ENCODE data around the gene TMCC3. TPM values are rescaled to one million over a fixed set of nuclear protein-coding genes. Genes with fewer than 3 reads are reported as not detected.

TMCC3 gene
- total and polyA plus RNA-seq, 2 of the 13 experiments (the other 11 are each of a cell fraction or from before 2014, with no cell fraction given), result not detected

DNA sequence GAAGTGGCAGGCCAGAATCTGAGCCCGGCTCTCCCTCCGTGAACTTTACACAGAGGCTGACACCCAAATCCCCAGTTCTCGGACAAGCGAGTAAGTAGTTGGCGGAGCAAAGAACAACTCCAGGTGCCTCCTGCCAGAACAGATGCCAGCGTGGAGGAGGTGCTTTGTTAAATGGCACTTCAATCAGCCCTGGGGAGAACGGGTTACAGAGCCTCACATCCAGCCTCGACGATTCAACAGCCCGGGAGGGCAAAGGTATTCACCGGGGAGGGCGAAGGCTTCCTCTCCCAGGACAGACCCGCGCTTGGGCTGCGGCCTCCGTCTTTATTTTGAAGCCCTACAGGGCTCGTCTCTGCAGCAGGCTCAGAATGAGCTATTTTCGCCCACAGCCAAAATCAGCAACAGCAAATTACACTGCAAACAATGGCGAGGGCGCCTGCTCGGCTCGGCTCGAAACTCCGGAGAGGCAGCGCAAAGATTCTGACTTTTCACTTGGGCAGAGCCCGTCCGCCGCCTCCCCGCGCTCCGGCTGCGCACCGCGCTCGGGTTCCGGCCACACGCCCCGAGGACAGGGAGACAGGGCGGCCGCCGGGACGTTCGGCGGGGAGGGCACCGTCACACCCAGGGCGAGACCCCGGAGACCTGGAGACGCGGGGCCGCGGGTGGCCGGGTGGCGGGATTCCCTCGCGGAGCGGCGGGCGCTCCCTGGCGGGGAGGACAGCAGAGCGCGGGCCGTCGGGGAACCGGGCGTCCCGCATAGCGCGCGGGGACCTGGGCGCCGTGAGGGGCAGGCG is 811 bp downstream of the TMCC3 start (continued):
- TF ChIP-seq FOXA1 (IDR thresholded peaks at IDR 0.05) (no peak), FOXA1 (CRISPR knock-in tag; IDR thresholded peaks at IDR 0.05) (no peak), ZFP36L1 (CRISPR knock-in tag; IDR thresholded peaks at IDR 0.05) (no peak), ZNF768 (CRISPR knock-in tag; IDR thresholded peaks at IDR 0.05) (no peak), SMARCE1 (IDR thresholded peaks at IDR 0.05; ENCODE audit: borderline replicate concordance) (no peak), SP1 (IDR thresholded peaks at IDR 0.05) (no peak), SP1 (CRISPR knock-in tag; IDR thresholded peaks at IDR 0.05) (no peak), STAG1 (CRISPR knock-in tag; IDR thresholded peaks at IDR 0.05) (peak; percentile 24), ZMYM3 (CRISPR knock-in tag; IDR thresholded peaks at IDR 0.05) (no peak)
- TF ChIP-seq, protein P1, sequence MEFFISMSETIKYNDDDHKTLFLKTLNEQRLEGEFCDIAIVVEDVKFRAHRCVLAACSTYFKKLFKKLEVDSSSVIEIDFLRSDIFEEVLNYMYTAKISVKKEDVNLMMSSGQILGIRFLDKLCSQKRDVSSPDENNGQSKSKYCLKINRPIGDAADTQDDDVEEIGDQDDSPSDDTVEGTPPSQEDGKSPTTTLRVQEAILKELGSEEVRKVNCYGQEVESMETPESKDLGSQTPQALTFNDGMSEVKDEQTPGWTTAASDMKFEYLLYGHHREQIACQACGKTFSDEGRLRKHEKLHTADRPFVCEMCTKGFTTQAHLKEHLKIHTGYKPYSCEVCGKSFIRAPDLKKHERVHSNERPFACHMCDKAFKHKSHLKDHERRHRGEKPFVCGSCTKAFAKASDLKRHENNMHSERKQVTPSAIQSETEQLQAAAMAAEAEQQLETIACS (CRISPR knock-in tag; IDR thresholded peaks at IDR 0.05), result no peak
- TF ChIP-seq, protein P2, sequence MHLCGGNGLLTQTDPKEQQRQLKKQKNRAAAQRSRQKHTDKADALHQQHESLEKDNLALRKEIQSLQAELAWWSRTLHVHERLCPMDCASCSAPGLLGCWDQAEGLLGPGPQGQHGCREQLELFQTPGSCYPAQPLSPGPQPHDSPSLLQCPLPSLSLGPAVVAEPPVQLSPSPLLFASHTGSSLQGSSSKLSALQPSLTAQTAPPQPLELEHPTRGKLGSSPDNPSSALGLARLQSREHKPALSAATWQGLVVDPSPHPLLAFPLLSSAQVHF (CRISPR knock-in tag; IDR thresholded peaks at IDR 0.05), result no peak

DNA sequence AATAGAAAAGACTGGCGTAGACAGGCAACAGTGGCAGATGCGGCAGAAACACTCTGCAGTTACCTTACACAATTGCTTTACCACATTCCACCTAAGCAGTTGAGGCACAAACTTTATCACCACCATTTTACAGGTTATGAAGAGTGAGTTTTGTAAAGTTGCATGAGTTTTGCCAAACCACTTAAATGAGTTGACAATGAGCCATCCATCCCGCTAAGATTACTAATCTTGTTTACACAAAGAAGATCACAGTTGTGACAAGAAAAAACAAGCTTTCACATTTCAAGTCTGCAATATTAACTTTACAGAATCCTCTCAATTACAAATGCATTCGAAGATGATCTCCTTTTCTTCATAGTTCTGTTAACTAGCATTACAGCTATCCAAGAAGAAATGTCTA is 1.8 kb downstream of the TMCC3 start:
- H3K27me3 ChIP-seq (ENCODE audit: control insufficient read depth in 1 of 2, insufficient read depth in 2 of 2, low read length in 2 of 2), result peaks cover 5 to 30% of the 10 kb centered on the region in 2 experiments
- FAIRE-seq, result no peak
- 55% methylated on average over 4 of the region's 4 CpGs for WGBS (ENCODE audit: low lambda C conversion rate)
- DNase-seq (ENCODE audit: low spot score), result no peak
- in situ Hi-C loops (cut with HindIII; ENCODE audit: extremely low pct_ligation_motif_present, low pct_unique_long_range_greater_than_20kb), result no loop called here
- ATAC-seq, result no peak
- intact Hi-C loops (cut with micrococcal nuclease; ENCODE audit: unreplicated experiment), result no loop called here
- H3K4me3 ChIP-seq (replicated peaks in 1 of 3; ENCODE audit: insufficient read depth in 1 of 3, low read depth in 2 of 3, low read length in 3 of 3), result no peak overlapping the region
- CTCF ChIA-PET (ENCODE audit: low intra/inter-chr PET ratio, low total read pairs), result no interaction called here
- 0 out of 2 replicates have a peak, but pooled peaks cover 6% of the 10 kb centered on the region for H3K4me1 ChIP-seq (ENCODE audit: insufficient read depth, low read length)
- no peaks in the 10 kb centered on the region for H4K20me1 ChIP-seq (ENCODE audit: insufficient read depth, low read length)
- H3K4me2 ChIP-seq (ENCODE audit: low read depth, low read length), result no peak overlapping the region
- no peaks in the 10 kb centered on the region for H3K9me3 ChIP-seq (ENCODE audit: low read length)
- no peak overlapping the region for H2AFZ ChIP-seq (ENCODE audit: low read length)
- no TSS peak for BruUV-seq (replicated peaks)
- no peak overlapping the region for H3K9ac ChIP-seq (ENCODE audit: insufficient read depth, low read depth, low read length)
- H3K27ac ChIP-seq (ENCODE audit: extremely low read length, insufficient read depth, low read length), result no peak overlapping the region
- no peaks in the 10 kb centered on the region for H3K36me3 ChIP-seq (replicated peaks in 1 of 2; ENCODE audit: control insufficient read depth in 1 of 2, insufficient read depth in 2 of 2, low read length in 2 of 2)
- POLR2A ChIA-PET, result no interaction called here
- H3K79me2 ChIP-seq (ENCODE audit: insufficient read depth, low read length), result no peaks in the 10 kb centered on the region
- TF ChIP-seq ZNF33B (CRISPR knock-in tag; IDR thresholded peaks at IDR 0.05), result no peak
- TF ChIP-seq, protein P3, sequence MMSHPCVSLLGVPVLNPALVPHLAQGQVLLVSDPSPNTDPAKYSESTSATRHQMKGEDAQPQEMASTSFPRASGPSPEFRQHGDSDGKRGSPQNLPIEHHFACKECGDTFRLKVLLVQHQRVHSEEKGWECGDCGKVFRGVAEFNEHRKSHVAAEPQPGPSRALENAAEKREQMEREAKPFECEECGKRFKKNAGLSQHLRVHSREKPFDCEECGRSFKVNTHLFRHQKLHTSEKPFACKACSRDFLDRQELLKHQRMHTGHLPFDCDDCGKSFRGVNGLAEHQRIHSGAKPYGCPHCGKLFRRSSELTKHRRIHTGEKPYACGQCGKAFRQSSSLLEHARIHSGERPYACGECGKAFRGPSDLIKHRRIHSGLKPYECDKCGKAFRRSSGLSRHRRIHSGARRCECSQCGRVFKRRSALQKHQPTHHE (CRISPR knock-in tag; IDR thresholded peaks at IDR 0.05; ENCODE audit: borderline replicate concordance), result no peak
